Suprapubic skin (tissue), 4 donors: ENCODE data around the gene MTREX.

Source experiments
- EP300 ChIP-seq: sonication (generic); formaldehyde crosslinking; IDR thresholded peaks from one replicate; pipeline ENCODE4 v1.6.1; 2017; ENCODE audit warnings: antibody characterized with exemption
- POLR2A ChIP-seq, 2 donors: fragments of 450-650 bp; IDR thresholded peaks; one replicate each; pipeline ENCODE4 v1.6.1; 2017; ENCODE audit warnings: antibody characterized with exemption in 2 of 2, mild to moderate bottlenecking in 2 of 2, moderate library complexity in 2 of 2
- POLR2AphosphoS5 ChIP-seq, 3 donors: sonication (generic); formaldehyde crosslinking; IDR thresholded peaks; one replicate each; pipeline ENCODE4 v1.6.1; 2017; ENCODE audit warnings: antibody characterized with exemption in 3 of 3
- TF ChIP-seq, protein P1 (sequence below), 2 donors: fragments of 200-600 bp in 1 of 2; fragments of 450-650 bp in 1 of 2; sonication (generic) in 1 of 2; IDR thresholded peaks; one replicate each; pipeline ENCODE4 v1.5.1; 2016 to 2019; ENCODE audit warnings: antibody characterized with exemption in 2 of 2, mild to moderate bottlenecking in 1 of 2, moderate library complexity in 1 of 2

DNA sequence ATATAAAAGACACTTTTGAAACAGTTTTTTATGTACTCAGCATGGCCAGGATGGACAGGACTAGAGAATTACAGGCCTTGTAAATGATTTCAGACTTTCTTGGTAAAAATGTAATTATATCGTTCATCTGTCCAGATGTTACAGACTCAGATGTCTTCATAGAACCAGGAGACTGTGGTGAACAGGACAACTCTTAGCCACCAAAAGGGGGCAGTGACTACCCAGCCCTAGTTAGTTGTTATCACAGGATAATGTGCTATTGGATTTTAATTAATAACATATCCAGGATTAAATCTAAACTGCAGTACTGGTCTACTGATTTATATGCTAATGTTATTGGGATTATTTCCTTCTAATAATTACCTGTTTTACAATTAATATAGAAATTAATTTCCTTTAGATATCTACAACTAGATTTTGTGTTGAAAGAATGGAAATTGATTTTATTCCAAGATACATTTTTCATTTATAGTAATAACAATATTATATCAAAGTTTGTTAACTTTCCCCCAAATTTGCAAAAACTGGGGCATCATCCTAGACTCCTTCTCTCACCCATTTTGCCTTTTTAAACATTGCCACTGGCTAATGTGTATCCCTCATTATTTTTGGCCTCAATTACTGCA is 99.4 kb downstream of the MTREX start:
- TF ChIP-seq, protein P1, sequence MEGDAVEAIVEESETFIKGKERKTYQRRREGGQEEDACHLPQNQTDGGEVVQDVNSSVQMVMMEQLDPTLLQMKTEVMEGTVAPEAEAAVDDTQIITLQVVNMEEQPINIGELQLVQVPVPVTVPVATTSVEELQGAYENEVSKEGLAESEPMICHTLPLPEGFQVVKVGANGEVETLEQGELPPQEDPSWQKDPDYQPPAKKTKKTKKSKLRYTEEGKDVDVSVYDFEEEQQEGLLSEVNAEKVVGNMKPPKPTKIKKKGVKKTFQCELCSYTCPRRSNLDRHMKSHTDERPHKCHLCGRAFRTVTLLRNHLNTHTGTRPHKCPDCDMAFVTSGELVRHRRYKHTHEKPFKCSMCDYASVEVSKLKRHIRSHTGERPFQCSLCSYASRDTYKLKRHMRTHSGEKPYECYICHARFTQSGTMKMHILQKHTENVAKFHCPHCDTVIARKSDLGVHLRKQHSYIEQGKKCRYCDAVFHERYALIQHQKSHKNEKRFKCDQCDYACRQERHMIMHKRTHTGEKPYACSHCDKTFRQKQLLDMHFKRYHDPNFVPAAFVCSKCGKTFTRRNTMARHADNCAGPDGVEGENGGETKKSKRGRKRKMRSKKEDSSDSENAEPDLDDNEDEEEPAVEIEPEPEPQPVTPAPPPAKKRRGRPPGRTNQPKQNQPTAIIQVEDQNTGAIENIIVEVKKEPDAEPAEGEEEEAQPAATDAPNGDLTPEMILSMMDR (IDR thresholded peaks at IDR 0.05): peak; percentile 47 to 56
- TF ChIP-seq POLR2AphosphoS5 (IDR thresholded peaks at IDR 0.05) (no peak), POLR2A (IDR thresholded peaks at IDR 0.05) (no peak), EP300 (no peak)
